ENCODE measurements around the gene MTURN.

MTURN gene

DNA sequence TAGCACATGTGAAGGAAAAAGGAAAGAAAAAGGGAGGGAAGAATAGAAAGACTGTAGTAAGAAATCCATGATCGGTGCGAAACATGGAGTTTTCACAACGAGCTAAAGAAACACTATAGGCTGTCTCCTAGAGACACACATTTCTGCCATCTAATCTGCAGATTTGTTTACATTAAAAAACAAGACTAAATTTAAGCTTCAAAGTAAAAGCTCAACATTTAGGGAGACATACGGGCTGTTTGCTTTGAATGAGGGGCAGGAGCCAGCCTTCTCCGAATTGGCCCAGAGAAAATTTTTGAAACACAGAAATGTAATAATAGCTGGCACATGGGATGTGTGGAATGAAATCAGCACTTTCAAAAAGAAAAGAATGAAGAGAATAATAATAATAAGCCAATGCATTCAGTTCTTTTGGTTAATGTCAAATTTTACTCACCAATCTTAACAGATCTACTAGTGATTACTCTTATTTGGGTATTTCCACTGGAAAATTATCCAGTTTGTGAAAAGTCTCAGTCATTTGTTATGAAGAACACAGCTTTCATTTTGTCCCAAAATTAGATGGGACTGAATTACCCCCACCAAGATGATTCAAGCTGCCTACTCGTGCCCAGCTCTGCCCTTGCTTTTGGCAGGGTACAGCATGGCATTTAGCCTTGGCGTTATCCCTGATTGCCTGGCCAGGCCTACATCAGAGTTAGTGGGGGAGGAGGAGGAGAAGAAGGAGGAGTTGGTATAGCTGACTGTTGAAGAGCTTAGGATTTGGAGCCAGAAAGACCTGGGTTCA is 47.1 kb downstream of the MTURN start:
- no peak for DNase-seq
- Histone ChIP-seq H3K9me3 (no peaks in the 10 kb centered on the region), H3K36me3 (no peaks in the 10 kb centered on the region), H3K4me3 (ENCODE audit: low read depth, low read length) (no peak overlapping the region), H3K4me1 (no peaks in the 10 kb centered on the region), H3K27me3 (no peaks in the 10 kb centered on the region)
- TF ChIP-seq, protein P1, sequence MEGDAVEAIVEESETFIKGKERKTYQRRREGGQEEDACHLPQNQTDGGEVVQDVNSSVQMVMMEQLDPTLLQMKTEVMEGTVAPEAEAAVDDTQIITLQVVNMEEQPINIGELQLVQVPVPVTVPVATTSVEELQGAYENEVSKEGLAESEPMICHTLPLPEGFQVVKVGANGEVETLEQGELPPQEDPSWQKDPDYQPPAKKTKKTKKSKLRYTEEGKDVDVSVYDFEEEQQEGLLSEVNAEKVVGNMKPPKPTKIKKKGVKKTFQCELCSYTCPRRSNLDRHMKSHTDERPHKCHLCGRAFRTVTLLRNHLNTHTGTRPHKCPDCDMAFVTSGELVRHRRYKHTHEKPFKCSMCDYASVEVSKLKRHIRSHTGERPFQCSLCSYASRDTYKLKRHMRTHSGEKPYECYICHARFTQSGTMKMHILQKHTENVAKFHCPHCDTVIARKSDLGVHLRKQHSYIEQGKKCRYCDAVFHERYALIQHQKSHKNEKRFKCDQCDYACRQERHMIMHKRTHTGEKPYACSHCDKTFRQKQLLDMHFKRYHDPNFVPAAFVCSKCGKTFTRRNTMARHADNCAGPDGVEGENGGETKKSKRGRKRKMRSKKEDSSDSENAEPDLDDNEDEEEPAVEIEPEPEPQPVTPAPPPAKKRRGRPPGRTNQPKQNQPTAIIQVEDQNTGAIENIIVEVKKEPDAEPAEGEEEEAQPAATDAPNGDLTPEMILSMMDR (IDR thresholded peaks at IDR 0.05; ENCODE audit: low read depth, low read length), result no peak

DNA sequence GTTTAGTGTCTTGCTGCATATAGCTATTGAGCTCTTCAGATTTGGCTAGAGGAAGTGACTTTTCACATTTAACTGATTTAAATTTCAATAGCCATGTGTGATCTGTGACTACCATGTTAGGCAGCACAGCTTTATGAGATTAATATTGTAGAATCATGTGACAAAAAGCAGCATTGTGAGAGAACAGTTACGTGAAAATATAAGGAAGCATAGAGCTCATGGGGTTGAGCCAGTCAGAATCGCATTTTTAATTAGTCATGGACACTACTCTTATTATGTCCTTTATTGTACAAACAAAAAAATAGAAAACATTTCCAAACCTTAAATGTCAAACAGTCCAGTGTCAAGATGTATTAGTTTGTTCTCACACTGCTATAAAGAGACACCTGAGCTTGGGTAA is 48.0 kb downstream of the MTURN start:
- Histone ChIP-seq H3K36me3 (no peaks in the 10 kb centered on the region), H3K4me3 (ENCODE audit: low read depth, low read length) (no peak overlapping the region), H3K27me3 (no peaks in the 10 kb centered on the region), H3K4me1 (no peaks in the 10 kb centered on the region), H3K9me3 (no peaks in the 10 kb centered on the region)
- no peak for DNase-seq
- TF ChIP-seq, protein P1 (IDR thresholded peaks at IDR 0.05; ENCODE audit: low read depth, low read length), result no peak

DNA sequence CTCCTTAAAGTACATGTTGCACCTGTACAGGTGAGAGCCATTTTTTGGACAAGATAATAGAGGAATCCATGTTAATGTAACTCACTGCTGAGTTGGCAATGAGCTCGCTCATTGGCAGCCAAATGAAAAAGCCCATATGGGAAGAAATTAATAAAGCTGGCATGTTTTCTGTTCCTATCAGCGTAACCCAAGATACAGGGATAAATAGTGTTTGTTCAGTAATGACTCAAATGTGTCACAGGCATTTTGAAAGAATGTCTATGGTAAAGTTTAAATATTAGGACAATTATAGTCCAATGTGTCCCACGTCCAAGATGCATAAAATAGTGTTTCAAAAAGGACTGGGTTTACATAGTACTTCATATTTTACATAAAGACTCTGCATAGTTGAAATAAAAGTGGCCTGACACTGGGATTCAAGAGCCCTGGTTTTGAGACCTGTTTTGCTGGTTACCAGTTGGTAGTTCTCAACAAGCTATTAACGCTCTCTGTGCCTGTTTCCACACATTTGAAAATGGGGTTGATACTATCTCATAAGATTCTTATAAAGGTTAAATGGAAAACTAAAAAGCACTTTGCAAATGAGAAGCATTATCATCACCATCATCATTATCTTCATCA is 49.1 kb downstream of the MTURN start:
- no peak overlapping the region for H3K4me3 ChIP-seq (ENCODE audit: low read depth, low read length)
- no peaks in the 10 kb centered on the region for H3K27me3 ChIP-seq
- no peaks in the 10 kb centered on the region for H3K4me1 ChIP-seq
- no peaks in the 10 kb centered on the region for H3K9me3 ChIP-seq
- DNase-seq, result no peak
- H3K36me3 ChIP-seq, result no peaks in the 10 kb centered on the region
- TF ChIP-seq, protein P1 (IDR thresholded peaks at IDR 0.05; ENCODE audit: low read depth, low read length), result no peak

DNA sequence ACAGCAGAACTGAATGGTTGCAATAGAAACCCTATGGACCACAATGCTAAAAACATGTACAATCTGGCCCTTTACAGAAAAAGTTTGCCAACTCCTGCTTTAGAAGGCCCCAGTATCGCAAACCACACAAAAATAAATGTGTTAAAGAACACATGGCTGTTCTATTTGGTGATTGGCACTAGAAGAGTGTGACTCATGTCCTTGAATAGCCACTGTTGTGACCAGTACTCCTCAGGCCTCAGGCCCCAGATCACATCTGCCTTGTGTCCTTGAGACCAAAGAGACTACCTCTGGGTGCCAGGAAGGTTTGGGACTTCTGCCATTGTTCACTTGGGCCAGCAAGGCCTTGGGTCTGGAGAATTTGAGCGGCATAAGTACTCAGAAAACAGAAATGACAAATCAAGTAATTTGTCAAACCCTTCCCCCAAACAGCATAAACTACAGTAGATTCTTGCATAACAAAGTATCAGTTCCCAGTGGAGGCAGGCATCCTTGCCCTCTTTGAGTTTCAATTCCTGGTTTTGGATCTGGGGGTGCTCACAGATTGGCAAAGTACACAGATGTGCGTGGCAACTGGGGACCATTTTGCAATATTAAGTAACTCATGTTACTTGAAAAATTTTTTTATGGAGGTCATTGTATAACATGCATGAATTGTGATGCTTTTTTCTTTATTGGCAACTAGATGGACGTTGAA is 50.2 kb downstream of the MTURN start:
- Histone ChIP-seq H3K4me3 (ENCODE audit: low read depth, low read length) (no peak overlapping the region), H3K36me3 (no peaks in the 10 kb centered on the region), H3K27me3 (no peaks in the 10 kb centered on the region), H3K4me1 (no peaks in the 10 kb centered on the region), H3K9me3 (no peaks in the 10 kb centered on the region)
- TF ChIP-seq, protein P1 (IDR thresholded peaks at IDR 0.05; ENCODE audit: low read depth, low read length), result no peak
- DNase-seq, result no peak

DNA sequence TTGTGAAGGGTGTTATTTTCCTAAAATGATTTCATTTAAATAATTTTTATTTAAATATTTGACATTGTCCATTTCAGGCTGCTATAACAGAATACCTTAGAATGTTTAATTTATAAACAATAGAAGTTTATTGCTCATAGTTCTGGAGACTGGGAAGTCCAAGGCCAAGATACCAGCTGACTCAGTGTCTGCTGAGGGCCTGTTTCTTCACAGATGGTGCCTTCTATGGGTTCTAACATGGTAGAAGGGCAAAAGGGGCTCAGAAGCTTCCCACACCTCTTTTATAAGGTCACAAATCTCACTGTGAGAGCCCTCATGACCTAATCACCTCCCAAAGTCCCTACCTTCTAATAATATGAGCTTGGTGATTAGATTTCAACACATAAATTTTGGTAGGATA is 50.7 kb downstream of the MTURN start:
- DNase-seq, result no peak
- no peaks in the 10 kb centered on the region for H3K36me3 ChIP-seq

More for the DNA sequence above, 50.7 kb downstream of the MTURN start:
- Histone ChIP-seq H3K9me3 (no peaks in the 10 kb centered on the region), H3K4me3 (ENCODE audit: low read depth, low read length) (no peak overlapping the region), H3K27me3 (no peaks in the 10 kb centered on the region), H3K4me1 (no peaks in the 10 kb centered on the region)
- TF ChIP-seq, protein P1 (IDR thresholded peaks at IDR 0.05; ENCODE audit: low read depth, low read length), result no peak
